ENCODE results near the gene LARP4B.

DNA sequence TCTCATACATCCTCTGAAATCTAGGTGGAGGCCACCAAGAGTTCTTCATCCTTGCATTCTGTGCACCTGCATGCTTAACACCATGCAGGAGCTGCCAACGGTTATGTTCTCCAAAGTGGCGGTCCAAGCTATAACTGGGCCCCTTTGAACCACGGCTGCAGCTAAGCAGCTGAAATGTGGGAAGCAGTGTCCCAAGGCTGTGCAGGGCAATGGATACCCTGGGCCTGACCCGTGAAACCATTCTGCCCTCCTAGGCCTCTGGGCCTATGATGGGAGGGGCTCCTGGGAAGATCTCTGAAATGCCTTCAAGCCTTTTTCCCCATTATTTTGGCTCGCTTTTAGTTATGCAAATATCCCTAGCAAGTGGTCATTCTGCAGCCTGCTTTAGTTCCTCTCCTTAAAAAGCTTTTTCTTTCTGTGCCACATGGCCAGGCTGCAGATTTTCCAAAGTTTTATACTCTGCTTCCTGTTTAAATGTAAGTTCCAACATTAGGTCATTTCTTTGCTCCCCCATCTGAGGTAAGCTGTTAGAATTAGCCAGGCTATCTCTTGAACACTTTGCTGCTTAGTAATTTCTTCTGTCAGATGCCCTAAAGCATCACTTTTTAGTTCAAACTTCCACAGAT, 49.1 kb upstream of the LARP4B start:
- no peak for TF ChIP-seq EZH2 (IDR thresholded peaks at IDR 0.05; ENCODE audit: borderline replicate concordance, low read depth, low read length, severe bottlenecking)
- TF ChIP-seq POLR2A (IDR thresholded peaks at IDR 0.05; ENCODE audit: low read depth, low read length) = no peak
- TF ChIP-seq, protein P1, sequence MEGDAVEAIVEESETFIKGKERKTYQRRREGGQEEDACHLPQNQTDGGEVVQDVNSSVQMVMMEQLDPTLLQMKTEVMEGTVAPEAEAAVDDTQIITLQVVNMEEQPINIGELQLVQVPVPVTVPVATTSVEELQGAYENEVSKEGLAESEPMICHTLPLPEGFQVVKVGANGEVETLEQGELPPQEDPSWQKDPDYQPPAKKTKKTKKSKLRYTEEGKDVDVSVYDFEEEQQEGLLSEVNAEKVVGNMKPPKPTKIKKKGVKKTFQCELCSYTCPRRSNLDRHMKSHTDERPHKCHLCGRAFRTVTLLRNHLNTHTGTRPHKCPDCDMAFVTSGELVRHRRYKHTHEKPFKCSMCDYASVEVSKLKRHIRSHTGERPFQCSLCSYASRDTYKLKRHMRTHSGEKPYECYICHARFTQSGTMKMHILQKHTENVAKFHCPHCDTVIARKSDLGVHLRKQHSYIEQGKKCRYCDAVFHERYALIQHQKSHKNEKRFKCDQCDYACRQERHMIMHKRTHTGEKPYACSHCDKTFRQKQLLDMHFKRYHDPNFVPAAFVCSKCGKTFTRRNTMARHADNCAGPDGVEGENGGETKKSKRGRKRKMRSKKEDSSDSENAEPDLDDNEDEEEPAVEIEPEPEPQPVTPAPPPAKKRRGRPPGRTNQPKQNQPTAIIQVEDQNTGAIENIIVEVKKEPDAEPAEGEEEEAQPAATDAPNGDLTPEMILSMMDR (IDR thresholded peaks at IDR 0.05; ENCODE audit: extremely low read depth in 1 of 2, insufficient read depth in 1 of 2, low read depth in 1 of 2, low read length in 2 of 2) = no peak
- TF ChIP-seq POLR2AphosphoS5 (IDR thresholded peaks at IDR 0.05; ENCODE audit: insufficient read depth, low read depth, low read length) = no peak
- TF ChIP-seq FOS (IDR thresholded peaks at IDR 0.05; ENCODE audit: borderline replicate concordance, insufficient read depth, low read length) = no peak

All from endothelial cell of umbilical vein (primary cell).